Vagina (tissue), 2 donors: ENCODE results near the gene PCNX1.

Experiments used
- POLR2A ChIP-seq, 2 donors: fragments of 450-650 bp; IDR thresholded peaks; one replicate each; pipeline ENCODE4 v1.6.1; 2017; ENCODE audit warnings: antibody characterized with exemption in 2 of 2, mild to moderate bottlenecking in 2 of 2, moderate library complexity in 2 of 2
- POLR2AphosphoS5 ChIP-seq, 2 donors: sonication (generic); formaldehyde crosslinking; IDR thresholded peaks; one replicate each; pipeline ENCODE4 v1.9.0; 2017; ENCODE audit warnings: antibody characterized with exemption in 2 of 2, mild to moderate bottlenecking in 2 of 2, low read depth in 1 of 2; ENCODE audit not compliant: insufficient read depth in 1 of 2
- TF ChIP-seq, protein P1 (sequence below), 3 experiments: fragments of 450-650 bp in 2 of 3; fragments of 200-600 bp in 1 of 3; sonication (generic) in 1 of 3; IDR thresholded peaks; one replicate each; pipeline ENCODE4 v1.5.1; 2017 to 2019; ENCODE audit warnings: antibody characterized with exemption in 3 of 3, mild to moderate bottlenecking in 2 of 3, moderate library complexity in 2 of 3

DNA sequence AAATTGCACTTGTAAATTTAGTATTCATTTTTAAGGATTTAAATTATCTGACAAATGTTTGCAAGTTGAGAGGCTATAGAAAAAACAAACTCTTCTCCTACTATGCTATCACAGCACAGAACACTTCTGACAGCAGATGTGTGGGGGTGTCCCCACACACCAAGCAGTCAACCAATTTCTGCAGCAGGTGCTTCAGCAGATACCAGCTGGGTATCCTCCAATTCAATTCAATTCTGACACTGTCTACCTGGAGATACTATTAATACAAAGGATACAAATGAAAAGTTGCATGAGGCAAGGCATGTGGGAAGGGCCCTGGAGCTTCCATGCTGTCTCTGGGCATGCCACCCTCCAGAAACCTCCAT, 35.1 kb downstream of the PCNX1 start:
- TF ChIP-seq, protein P1, sequence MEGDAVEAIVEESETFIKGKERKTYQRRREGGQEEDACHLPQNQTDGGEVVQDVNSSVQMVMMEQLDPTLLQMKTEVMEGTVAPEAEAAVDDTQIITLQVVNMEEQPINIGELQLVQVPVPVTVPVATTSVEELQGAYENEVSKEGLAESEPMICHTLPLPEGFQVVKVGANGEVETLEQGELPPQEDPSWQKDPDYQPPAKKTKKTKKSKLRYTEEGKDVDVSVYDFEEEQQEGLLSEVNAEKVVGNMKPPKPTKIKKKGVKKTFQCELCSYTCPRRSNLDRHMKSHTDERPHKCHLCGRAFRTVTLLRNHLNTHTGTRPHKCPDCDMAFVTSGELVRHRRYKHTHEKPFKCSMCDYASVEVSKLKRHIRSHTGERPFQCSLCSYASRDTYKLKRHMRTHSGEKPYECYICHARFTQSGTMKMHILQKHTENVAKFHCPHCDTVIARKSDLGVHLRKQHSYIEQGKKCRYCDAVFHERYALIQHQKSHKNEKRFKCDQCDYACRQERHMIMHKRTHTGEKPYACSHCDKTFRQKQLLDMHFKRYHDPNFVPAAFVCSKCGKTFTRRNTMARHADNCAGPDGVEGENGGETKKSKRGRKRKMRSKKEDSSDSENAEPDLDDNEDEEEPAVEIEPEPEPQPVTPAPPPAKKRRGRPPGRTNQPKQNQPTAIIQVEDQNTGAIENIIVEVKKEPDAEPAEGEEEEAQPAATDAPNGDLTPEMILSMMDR (IDR thresholded peaks at IDR 0.05): no peak
- no peak for TF ChIP-seq POLR2AphosphoS5 (IDR thresholded peaks at IDR 0.05; ENCODE audit: insufficient read depth in 1 of 2, low read depth in 1 of 2)
- TF ChIP-seq POLR2A (IDR thresholded peaks at IDR 0.05): no peak
